Aorta (tissue), 5 donors: ENCODE measurements around the gene PCSK1N. TPM values are rescaled to one million over a fixed set of nuclear protein-coding genes. Genes with fewer than 3 reads are reported as not detected.

ENCODE experiments used
- ATAC-seq: fragments of 200-7000 bp; cut with Tn5 transposase; one replicate; pipeline ENCODE4 v1.9.1; 2022; ENCODE audit warnings: moderate library complexity; ENCODE audit not compliant: low FRiP score
- DNase-seq, 2 donors: peaks; one replicate each; pipeline ENCODE4 v3.0.0-alpha.2; 2020
- H3K27ac ChIP-seq, 2 donors: one replicate each; pipeline ENCODE4 v1.5.1; 2013; ENCODE audit warnings: low read length in 2 of 2, mild to moderate bottlenecking in 2 of 2, moderate library complexity in 2 of 2, control low read depth in 1 of 2, inconsistent platforms in 1 of 2, low read depth in 1 of 2
- H3K27me3 ChIP-seq, 2 donors: one replicate each; pipeline ENCODE4 v1.6.1; 2013; ENCODE audit warnings: control low read depth in 1 of 2, low read length in 1 of 2, mild to moderate bottlenecking in 1 of 2, moderate library complexity in 1 of 2; ENCODE audit not compliant: insufficient read depth in 2 of 2, control insufficient read depth in 1 of 2
- H3K36me3 ChIP-seq, 2 donors: one replicate each; pipeline ENCODE4 v1.6.1; 2013; ENCODE audit warnings: control low read depth in 1 of 2, low read length in 1 of 2, mild to moderate bottlenecking in 1 of 2; ENCODE audit not compliant: insufficient read depth in 2 of 2, control insufficient read depth in 1 of 2
- H3K4me1 ChIP-seq, 2 donors: one replicate each; pipeline ENCODE4 v1.6.1; 2013; ENCODE audit warnings: low read length in 2 of 2, control low read depth in 1 of 2, mild to moderate bottlenecking in 1 of 2, moderate library complexity in 1 of 2; ENCODE audit not compliant: insufficient read depth in 2 of 2, control insufficient read depth in 1 of 2
- H3K4me3 ChIP-seq, 2 donors: one replicate each; pipeline ENCODE4 v1.5.1; 2013; ENCODE audit warnings: low read length in 2 of 2, control low read depth in 1 of 2, mild to moderate bottlenecking in 1 of 2
- H3K9me3 ChIP-seq: one replicate; pipeline ENCODE4 v1.6.1; 2013; ENCODE audit warnings: mild to moderate bottlenecking, low read length; ENCODE audit not compliant: control insufficient read depth
- WGBS, 2 donors: extraction: QIAGEN DNeasy Blood & Tissue Kit; methylation state at CpG; one replicate each; pipeline ENCODE4 v1.1.7; 2013; 5-methylcytosine and 5-hydroxymethylcytosine counted together
- intact Hi-C, 2 donors: fragments of 100-400 bp; cut with DNase I; formaldehyde crosslinking; loops; one replicate each; pipeline versions ENCODE4 v1.14.2 to v1.15.0; 2022
- polyA plus RNA-seq, 2 donors: library from polyadenylated mRNA; stranded (reverse); fragments of 200-250 nt; gene quantifications; one replicate each; pipeline ENCODE4 v1.2.3, GENCODE V29; 2013
- total RNA-seq, 2 donors: library from RNA; stranded (reverse); fragmentation: NEBNext Ultra II Directional; extraction: Animal tissue kit (Norgen Biotek cat#: 25700); gene quantifications; one replicate each; pipeline ENCODE4 v1.2.1, GENCODE V29; 2021
- donor health status: healthy with polysubstance abuse.
- donor health status: Bipolar disorder and iron deficiency.
- donor health status: DM: no; HTN: no; CAD: no.
- donor health status: DM: no; HTN: no; CAD: no.
- donor health status: DM: yes; HTN: yes; CAD: no.

Gene PCSK1N
- total and polyA plus RNA-seq, 4 donors: 0.43 to 0.88 (median 0.45) TPM; not detected in 1

- DNase-seq (no peak), ATAC-seq (no peak)
- Histone ChIP-seq H3K27ac (no peak overlapping the region), H3K4me1 (no peaks in the 10 kb centered on the region), H3K9me3 (no peaks in the 10 kb centered on the region), H3K27me3 (no peaks in the 10 kb centered on the region), H3K4me3 (no peak overlapping the region), H3K36me3 (no peaks in the 10 kb centered on the region)
- intact Hi-C loops: no loop called here
- WGBS, 2 donors: 38 to 54% methylated on average over 1 of the region's 1 CpG
Measured at GRCh38 chrX:48848847-48849246, 13.4 kb upstream of the PCSK1N start.

GRCh38 chrX:48839686-48840085 lies 4.3 kb upstream of the PCSK1N start:
- no peak for DNase-seq
- ATAC-seq: no peak
- no peak overlapping the region for H3K27ac ChIP-seq
- H3K36me3 ChIP-seq: no peaks in the 10 kb centered on the region
- 72 to 81% methylated on average over 9 to 10 of the region's 10 CpGs for WGBS, 2 donors
- no peaks in the 10 kb centered on the region for H3K9me3 ChIP-seq
- no peaks in the 10 kb centered on the region for H3K4me1 ChIP-seq
- no peak overlapping the region for H3K4me3 ChIP-seq
- no peaks in the 10 kb centered on the region for H3K27me3 ChIP-seq
- intact Hi-C loops: no loop called here

- intact Hi-C loops: no loop called here
- Histone ChIP-seq H3K27me3 (no peaks in the 10 kb centered on the region), H3K27ac (no peak overlapping the region), H3K36me3 (no peaks in the 10 kb centered on the region), H3K9me3 (no peaks in the 10 kb centered on the region), H3K4me1 (no peaks in the 10 kb centered on the region), H3K4me3 (no peak overlapping the region)
- DNase-seq: peak in 1 of 2 donors; percentile 42
- WGBS, 2 donors: 7 to 33% methylated on average over 7 of the region's 7 CpGs
- no peak for ATAC-seq
Measured at GRCh38 chrX:48834383-48834709, 1.1 kb downstream of the PCSK1N start.

GRCh38 chrX:48833542-48834138 lies 1.8 kb downstream of the PCSK1N start:
- Histone ChIP-seq H3K27me3 (no peaks in the 10 kb centered on the region), H3K36me3 (no peaks in the 10 kb centered on the region), H3K27ac (no peak overlapping the region), H3K9me3 (no peaks in the 10 kb centered on the region), H3K4me1 (no peaks in the 10 kb centered on the region), H3K4me3 (no peak overlapping the region)
- intact Hi-C loops: no loop called here
- WGBS, 2 donors: 36 to 52% methylated on average over 9 of the region's 9 CpGs
- DNase-seq (no peak), ATAC-seq (no peak)

DNA sequence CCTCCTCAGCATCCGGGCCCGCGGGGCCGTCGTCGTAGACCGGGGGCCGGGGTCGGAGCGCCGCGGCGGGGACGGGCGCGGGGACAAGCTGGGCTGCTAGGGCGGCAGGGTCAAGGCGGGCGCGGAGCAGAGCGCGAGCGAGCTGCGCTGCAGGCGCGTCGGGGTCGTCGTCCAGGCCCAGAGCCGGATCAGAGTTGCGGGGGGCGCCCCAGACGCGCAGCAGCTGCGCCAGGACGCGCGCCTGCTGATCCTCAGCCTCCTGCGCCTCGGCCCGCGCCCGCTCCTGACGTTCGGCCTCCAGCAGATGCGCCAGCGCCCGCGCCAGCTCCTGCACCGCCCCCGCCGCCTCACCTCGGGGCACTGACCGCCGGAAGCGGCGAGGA lies 3.5 kb downstream of the PCSK1N start:
- peak in 1 of 2 donors; percentile 69 for DNase-seq
- H3K4me1 ChIP-seq: no peaks in the 10 kb centered on the region
- intact Hi-C loops: no loop called here
- H3K9me3 ChIP-seq: no peaks in the 10 kb centered on the region
- no peaks in the 10 kb centered on the region for H3K27me3 ChIP-seq
- ATAC-seq: no peak
- no peak overlapping the region for H3K4me3 ChIP-seq
- no peaks in the 10 kb centered on the region for H3K36me3 ChIP-seq
- no peak overlapping the region for H3K27ac ChIP-seq
- 4 to 14% methylated on average over 25 to 57 of the region's 57 CpGs for WGBS, 2 donors

- H3K4me1 ChIP-seq: no peaks in the 10 kb centered on the region
- intact Hi-C loops: no loop called here
- no peaks in the 10 kb centered on the region for H3K27me3 ChIP-seq
- 16 to 34% methylated on average over 42 to 58 of the region's 58 CpGs for WGBS, 2 donors
- no peak overlapping the region for H3K4me3 ChIP-seq
- ATAC-seq (no peak), DNase-seq (peak in 1 of 2 donors; percentile 74)
- no peak overlapping the region for H3K27ac ChIP-seq
- H3K36me3 ChIP-seq: no peaks in the 10 kb centered on the region
- no peaks in the 10 kb centered on the region for H3K9me3 ChIP-seq
Measured at GRCh38 chrX:48831136-48831908, 4.1 kb downstream of the PCSK1N start.

DNA sequence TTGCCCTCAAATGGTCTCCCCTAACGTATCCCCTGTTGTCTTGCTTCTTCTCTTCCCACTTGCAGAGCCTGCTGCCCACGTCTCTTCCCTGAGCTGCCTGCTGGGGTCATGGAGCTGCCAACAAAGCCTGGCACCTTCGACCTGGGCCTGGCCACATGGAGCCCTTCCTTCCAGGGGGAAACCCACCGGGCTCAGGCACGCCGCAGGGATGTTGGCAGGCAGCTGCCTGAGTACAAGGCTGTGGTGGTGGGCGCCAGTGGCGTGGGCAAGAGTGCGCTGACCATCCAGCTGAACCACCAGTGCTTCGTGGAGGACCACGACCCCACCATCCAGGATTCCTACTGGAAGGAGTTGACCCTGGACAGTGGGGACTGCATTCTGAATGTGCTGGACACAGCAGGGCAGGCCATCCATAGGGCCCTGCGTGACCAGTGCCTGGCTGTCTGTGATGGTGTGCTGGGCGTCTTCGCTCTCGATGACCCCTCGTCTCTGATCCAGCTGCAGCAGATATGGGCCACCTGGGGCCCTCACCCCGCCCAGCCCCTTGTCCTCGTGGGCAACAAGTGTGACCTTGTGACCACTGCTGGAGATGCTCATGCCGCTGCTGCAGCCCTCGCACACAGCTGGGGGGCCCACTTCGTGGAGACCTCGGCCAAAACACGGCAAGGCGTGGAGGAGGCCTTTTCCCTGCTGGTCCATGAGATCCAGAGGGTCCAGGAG lies 6.2 kb downstream of the PCSK1N start:
- intact Hi-C loops: no loop called here
- H3K27ac ChIP-seq: no peak overlapping the region
- no peaks in the 10 kb centered on the region for H3K36me3 ChIP-seq
- H3K4me3 ChIP-seq: no peak overlapping the region
- peak in 1 of 2 donors; percentile 75 for DNase-seq
- WGBS, 2 donors: 85 to 91% methylated on average over 24 of the region's 24 CpGs
- no peaks in the 10 kb centered on the region for H3K4me1 ChIP-seq
- no peak for ATAC-seq
- H3K27me3 ChIP-seq: no peaks in the 10 kb centered on the region
- H3K9me3 ChIP-seq: no peaks in the 10 kb centered on the region

- ATAC-seq (no peak), DNase-seq (no peak)
- 72 to 88% methylated on average over 4 of the region's 4 CpGs for WGBS, 2 donors
- Histone ChIP-seq H3K27ac (no peak overlapping the region), H3K9me3 (no peaks in the 10 kb centered on the region), H3K36me3 (no peaks in the 10 kb centered on the region), H3K4me1 (no peaks in the 10 kb centered on the region), H3K4me3 (no peak overlapping the region), H3K27me3 (no peaks in the 10 kb centered on the region)
- intact Hi-C loops: no loop called here
Measured at GRCh38 chrX:48827654-48827968, 7.8 kb downstream of the PCSK1N start.
